Measurements from ENCODE around the gene SYNPO2.

DNA sequence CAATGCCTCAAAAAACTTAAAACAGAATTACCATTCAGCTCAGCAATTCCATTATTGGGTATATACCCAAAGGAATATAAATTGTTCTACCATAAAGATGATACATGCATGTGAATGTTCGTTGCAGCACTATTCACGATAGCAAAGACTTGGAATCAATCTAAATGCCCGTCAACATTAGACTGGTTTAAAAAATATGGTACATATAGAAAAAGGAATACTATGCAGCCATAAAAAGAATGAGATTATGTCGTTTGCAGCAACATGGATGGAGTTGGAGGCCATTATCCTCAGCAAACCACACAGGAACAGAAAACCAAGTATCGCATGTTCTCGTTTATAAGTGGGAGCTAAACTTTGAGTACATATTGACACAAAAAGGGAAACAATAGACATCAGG lies 10.9 kb upstream of the SYNPO2 start:
- TF ChIP-seq GATA2 (IDR thresholded peaks at IDR 0.05; ENCODE audit: low read depth, low read length) (no peak), GATA3 (IDR thresholded peaks at IDR 0.05; ENCODE audit: low read depth, low read length) (no peak)

All from SH-SY5Y (cell line).